GM12872 (cell line): ENCODE results near the gene CCDC191.

Source experiments
- CTCF ChIP-seq: IDR thresholded peaks from 3 replicates; pipeline ENCODE4 v1.5.1; 2011; ENCODE audit warnings: low read depth, mild to moderate bottlenecking, low read length, moderate library complexity; ENCODE audit not compliant: insufficient read depth

CCDC191 gene

GRCh38 chr3:114056130-114057010 is at the start of gene CCDC191, which contains the start of gene QTRT2:
CCDC191 (minus strand) TSS chr3:114056526; CDS start chr3:114056466, 60 bp downstream.
QTRT2 (plus strand) TSS chr3:114056737; CDS start chr3:114065258, 8,521 bp downstream.
- no peak for TF ChIP-seq CTCF

- TF ChIP-seq CTCF: no peak
Observed at GRCh38 chr3:114104414-114104813, 48.1 kb upstream of the CCDC191 start.

GRCh38 chr3:114103858-114104257 is 47.5 kb upstream of the CCDC191 start:
- no peak for TF ChIP-seq CTCF

GRCh38 chr3:114103181-114103580 is 46.9 kb upstream of the CCDC191 start:
- TF ChIP-seq CTCF: no peak

GRCh38 chr3:114101101-114101500 is 44.8 kb upstream of the CCDC191 start:
- TF ChIP-seq CTCF: no peak

- no peak for TF ChIP-seq CTCF
Observed at GRCh38 chr3:114095796-114096195, 39.5 kb upstream of the CCDC191 start.

GRCh38 chr3:114093596-114093995 is 37.3 kb upstream of the CCDC191 start:
- TF ChIP-seq CTCF: no peak
